Ascending aorta (tissue), 2 donors: ENCODE measurements around the gene SPAG7. TPM values are rescaled to one million over a fixed set of nuclear protein-coding genes. Genes with fewer than 3 reads are reported as not detected.

ENCODE experiments used
- DNase-seq, 2 donors: peaks; one replicate each; pipeline ENCODE4 v3.0.0-alpha.2; 2019; ENCODE audit warnings: low spot score in 2 of 2
- H3K27ac ChIP-seq, 2 donors: fragments of 200-600 bp; sonication (generic); one replicate each; pipeline ENCODE4 v1.5.1; 2016 to 2017; ENCODE audit warnings: mild to moderate bottlenecking in 1 of 2
- H3K27me3 ChIP-seq: fragments of 200-600 bp; sonication (generic); one replicate; pipeline ENCODE4 v1.5.1; 2017
- H3K36me3 ChIP-seq, 2 donors: fragments of 200-600 bp; sonication (generic); one replicate each; pipeline ENCODE4 v1.5.1; 2016
- H3K4me1 ChIP-seq, 2 donors: fragments of 200-600 bp; sonication (generic); one replicate each; pipeline ENCODE4 v1.5.1; 2016 to 2017; ENCODE audit warnings: mild to moderate bottlenecking in 1 of 2
- H3K4me3 ChIP-seq, 2 donors: fragments of 200-600 bp; sonication (generic); one replicate each; pipeline ENCODE4 v1.5.1; 2016 to 2017; ENCODE audit warnings: mild to moderate bottlenecking in 1 of 2
- H3K9me3 ChIP-seq, 2 donors: fragments of 200-600 bp; sonication (generic); one replicate each; pipeline ENCODE4 v1.5.1; 2016
- intact Hi-C: fragments of 100-400 bp; cut with DNase I; formaldehyde crosslinking; loops from one replicate; pipeline ENCODE4 v1.15.1; 2023
- total RNA-seq: library from RNA; depleted of rRNA; stranded (reverse); fragments of >200 nt; gene quantifications from one replicate; pipeline ENCODE4 v1.1.0, GENCODE V29; 2016
- TF ChIP-seq, protein P1 (sequence below), 3 experiments: fragments of 200-600 bp in 2 of 3; fragments of 450-650 bp in 1 of 3; sonication (generic) in 2 of 3; IDR thresholded peaks; one replicate each; pipeline ENCODE4 v1.5.1; 2016 to 2019; ENCODE audit warnings: antibody characterized with exemption in 3 of 3, mild to moderate bottlenecking in 1 of 3, moderate library complexity in 1 of 3

The SPAG7 gene
- total RNA-seq, 1 donor from 2014 or later = 4.9 TPM

GRCh38 chr17:4945944-4946280, 21.7 kb downstream of the SPAG7 start:
- intact Hi-C loops = no loop called here
- peak overlapping the region; percentile 93 to 97 for H3K27ac ChIP-seq
- no peaks in the 10 kb centered on the region for H3K9me3 ChIP-seq
- H3K4me1 ChIP-seq = peaks cover 18 to 45% of the 10 kb centered on the region in 2 donors
- DNase-seq = no peak
- H3K36me3 ChIP-seq = peaks cover 32 to 49% of the 10 kb centered on the region in 2 donors
- H3K27me3 ChIP-seq = no peaks in the 10 kb centered on the region
- TF ChIP-seq, protein P1, sequence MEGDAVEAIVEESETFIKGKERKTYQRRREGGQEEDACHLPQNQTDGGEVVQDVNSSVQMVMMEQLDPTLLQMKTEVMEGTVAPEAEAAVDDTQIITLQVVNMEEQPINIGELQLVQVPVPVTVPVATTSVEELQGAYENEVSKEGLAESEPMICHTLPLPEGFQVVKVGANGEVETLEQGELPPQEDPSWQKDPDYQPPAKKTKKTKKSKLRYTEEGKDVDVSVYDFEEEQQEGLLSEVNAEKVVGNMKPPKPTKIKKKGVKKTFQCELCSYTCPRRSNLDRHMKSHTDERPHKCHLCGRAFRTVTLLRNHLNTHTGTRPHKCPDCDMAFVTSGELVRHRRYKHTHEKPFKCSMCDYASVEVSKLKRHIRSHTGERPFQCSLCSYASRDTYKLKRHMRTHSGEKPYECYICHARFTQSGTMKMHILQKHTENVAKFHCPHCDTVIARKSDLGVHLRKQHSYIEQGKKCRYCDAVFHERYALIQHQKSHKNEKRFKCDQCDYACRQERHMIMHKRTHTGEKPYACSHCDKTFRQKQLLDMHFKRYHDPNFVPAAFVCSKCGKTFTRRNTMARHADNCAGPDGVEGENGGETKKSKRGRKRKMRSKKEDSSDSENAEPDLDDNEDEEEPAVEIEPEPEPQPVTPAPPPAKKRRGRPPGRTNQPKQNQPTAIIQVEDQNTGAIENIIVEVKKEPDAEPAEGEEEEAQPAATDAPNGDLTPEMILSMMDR (IDR thresholded peaks at IDR 0.05) = no peak
- peak overlapping the region; percentile 28 to 94 for H3K4me3 ChIP-seq

DNA sequence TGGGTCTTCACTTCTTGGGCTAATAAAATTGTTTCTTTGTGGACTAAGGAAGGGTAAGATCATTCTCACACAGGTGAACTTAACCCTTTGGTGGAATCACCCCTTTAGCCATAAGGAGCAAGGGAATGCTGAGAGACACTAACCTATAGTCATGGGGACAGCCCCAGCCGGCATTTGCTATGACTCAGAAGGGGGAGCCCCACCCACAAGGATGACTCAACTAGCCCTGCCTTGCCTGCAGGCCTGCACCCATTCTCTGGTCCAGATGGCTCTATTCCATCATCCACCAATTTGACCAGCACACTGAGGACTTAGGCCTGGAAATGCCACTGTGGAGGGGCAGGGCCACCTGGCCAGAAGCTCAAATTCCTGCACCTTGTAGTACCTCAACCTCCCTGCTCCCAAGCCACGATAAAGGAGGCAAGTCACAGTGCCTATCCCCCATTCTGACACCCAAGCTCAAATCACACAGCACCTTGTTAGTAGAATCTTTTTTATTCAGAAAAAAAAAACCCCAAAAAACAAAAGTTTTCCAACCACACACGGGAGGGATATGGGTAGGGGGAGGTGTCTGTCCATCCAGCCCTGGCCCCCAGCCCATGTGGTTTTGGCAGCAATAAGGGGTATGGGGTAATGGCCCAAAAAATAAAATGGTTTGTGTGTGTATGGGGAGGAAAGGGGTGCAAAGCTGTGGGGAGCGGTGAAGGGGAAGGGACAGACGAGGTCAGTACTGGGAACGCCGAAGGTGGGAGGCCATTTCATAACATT, 22.3 kb downstream of the SPAG7 start:
- intact Hi-C loops = no loop called here
- no peaks in the 10 kb centered on the region for H3K27me3 ChIP-seq
- H3K9me3 ChIP-seq = no peaks in the 10 kb centered on the region
- H3K4me1 ChIP-seq = peaks cover 20 to 40% of the 10 kb centered on the region in 2 donors
- H3K36me3 ChIP-seq = peaks cover 32 to 49% of the 10 kb centered on the region in 2 donors
- peak; percentile 67 to 94 for DNase-seq
- H3K27ac ChIP-seq = peak overlapping the region; percentile 93 to 97
- TF ChIP-seq, protein P1 (IDR thresholded peaks at IDR 0.05) = no peak
- peak overlapping the region; percentile 28 to 94 for H3K4me3 ChIP-seq

GRCh38 chr17:4944554-4945175, 23.0 kb downstream of the SPAG7 start:
- no peaks in the 10 kb centered on the region for H3K27me3 ChIP-seq
- TF ChIP-seq, protein P1 (IDR thresholded peaks at IDR 0.05) = no peak
- no peak for DNase-seq
- peak overlapping the region; percentile 28 to 94 for H3K4me3 ChIP-seq
- intact Hi-C loops = loop anchor here (5.0 kb wide), 1 partner anchor 43 kb away; the partner anchor contains the start of gene CAMTA2
- H3K9me3 ChIP-seq = no peaks in the 10 kb centered on the region
- H3K36me3 ChIP-seq = peaks cover 32 to 49% of the 10 kb centered on the region in 2 donors
- peaks cover 20 to 37% of the 10 kb centered on the region in 2 donors for H3K4me1 ChIP-seq
- H3K27ac ChIP-seq = peak overlapping the region; percentile 93 to 97

GRCh38 chr17:4944163-4944553, 23.5 kb downstream of the SPAG7 start:
- H3K27ac ChIP-seq = peak overlapping the region; percentile 93 to 97
- TF ChIP-seq, protein P1 (IDR thresholded peaks at IDR 0.05) = no peak

GRCh38 chr17:4942760-4943508, 24.7 kb downstream of the SPAG7 start:
- Histone ChIP-seq H3K4me1 (peaks cover 24 to 46% of the 10 kb centered on the region in 2 donors), H3K36me3 (peaks cover 34 to 53% of the 10 kb centered on the region in 2 donors), H3K27ac (peak overlapping the region in 1 of 2 donors; percentile 16), H3K27me3 (no peaks in the 10 kb centered on the region), H3K4me3 (no peak overlapping the region), H3K9me3 (no peaks in the 10 kb centered on the region)
- TF ChIP-seq, protein P1 (IDR thresholded peaks at IDR 0.05) = no peak
- DNase-seq = no peak
- intact Hi-C loops = loop anchor here (5.0 kb wide), 1 partner anchor 44 kb away; the partner anchor contains the start of gene CAMTA2

More at GRCh38 chr17:4944163-4944553, 23.5 kb downstream of the SPAG7 start:
- Histone ChIP-seq H3K4me3 (no peak overlapping the region), H3K4me1 (peaks cover 20 to 37% of the 10 kb centered on the region in 2 donors), H3K36me3 (peaks cover 32 to 49% of the 10 kb centered on the region in 2 donors), H3K9me3 (no peaks in the 10 kb centered on the region), H3K27me3 (no peaks in the 10 kb centered on the region)
- intact Hi-C loops = loop anchor here (5.0 kb wide), 1 partner anchor 43 kb away; the partner anchor contains the start of gene CAMTA2
- DNase-seq = no peak
